Colonic mucosa (tissue), 4 donors: ENCODE results near the gene TRMT112. TPM values are rescaled to one million over a fixed set of nuclear protein-coding genes. Genes with fewer than 3 reads are reported as not detected.

ENCODE experiments used
- DNase-seq: peaks from one replicate; pipeline ENCODE4 v3.0.0-alpha.2; 2020
- H3K27ac ChIP-seq: fragments of 200-600 bp; one replicate; pipeline ENCODE4 v1.8.0; 2021
- H3K27me3 ChIP-seq: fragments of 200-600 bp; one replicate; pipeline ENCODE4 v1.8.0; 2021
- H3K36me3 ChIP-seq: fragments of 200-600 bp; one replicate; pipeline ENCODE4 v1.8.0; 2021
- H3K4me1 ChIP-seq: fragments of 200-600 bp; one replicate; pipeline ENCODE4 v1.8.0; 2021; ENCODE audit warnings: mild to moderate bottlenecking
- H3K4me3 ChIP-seq: fragments of 200-600 bp; one replicate; pipeline ENCODE4 v1.8.0; 2021
- H3K9ac ChIP-seq, 2 donors: one replicate each; pipeline ENCODE4 v1.7.0; 2013; ENCODE audit warnings: control low read depth in 2 of 2, low read depth in 2 of 2, low read length in 2 of 2
- H3K9me3 ChIP-seq: fragments of 200-600 bp; one replicate; pipeline ENCODE4 v1.8.0; 2021
- CTCF ChIP-seq: fragments of 200-600 bp; IDR thresholded peaks from one replicate; pipeline ENCODE4 v1.8.0; 2022; ENCODE audit warnings: antibody characterized with exemption, mild to moderate bottlenecking
- intact Hi-C: fragments of 100-400 bp; cut with DNase I; formaldehyde crosslinking; loops from one replicate; pipeline ENCODE4 v1.14.1; 2022
- total RNA-seq, 2 donors: library from RNA; stranded (reverse); fragmentation: NEBNext Ultra II Directional in 1 of 2; extraction: Animal tissue kit (Norgen Biotek cat#: 25700) in 1 of 2; gene quantifications; one replicate each; pipeline ENCODE4 v1.2.1, GENCODE V29; 2021
- donor health status: healthy.
- donor health status: DM: no; HTN: no; CAD: no.
- donor health status: DM: no; HTN: no; CAD: no.

The TRMT112 gene
- total RNA-seq, 2 donors from 2014 or later: 75.9 to 184 TPM

- Histone ChIP-seq H3K4me1 (no peaks in the 10 kb centered on the region), H3K4me3 (no peak overlapping the region), H3K27ac (no peak overlapping the region), H3K27me3 (no peaks in the 10 kb centered on the region), H3K9ac (no peak overlapping the region), H3K9me3 (no peaks in the 10 kb centered on the region), H3K36me3 (no peaks in the 10 kb centered on the region)
- intact Hi-C loops: no loop called here
- no peak for DNase-seq
- no peak for TF ChIP-seq CTCF
Observed at GRCh38 chr11:64349025-64349387, 31.6 kb upstream of the TRMT112 start.

GRCh38 chr11:64348383-64349024 is 31.1 kb upstream of the TRMT112 start:
- no peak for TF ChIP-seq CTCF
- no peak overlapping the region for H3K4me3 ChIP-seq
- H3K27me3 ChIP-seq: no peaks in the 10 kb centered on the region
- intact Hi-C loops: no loop called here
- DNase-seq: no peak
- peak overlapping the region in 1 of 2 donors; percentile 26 for H3K9ac ChIP-seq
- H3K36me3 ChIP-seq: no peaks in the 10 kb centered on the region
- no peaks in the 10 kb centered on the region for H3K9me3 ChIP-seq
- no peak overlapping the region for H3K27ac ChIP-seq
- no peaks in the 10 kb centered on the region for H3K4me1 ChIP-seq

GRCh38 chr11:64347193-64347867 is 30.0 kb upstream of the TRMT112 start:
- Histone ChIP-seq H3K36me3 (no peaks in the 10 kb centered on the region), H3K4me1 (no peaks in the 10 kb centered on the region), H3K4me3 (no peak overlapping the region), H3K27me3 (no peaks in the 10 kb centered on the region), H3K9ac (no peak overlapping the region), H3K9me3 (no peaks in the 10 kb centered on the region), H3K27ac (no peak overlapping the region)
- DNase-seq: no peak
- intact Hi-C loops: no loop called here
- no peak for TF ChIP-seq CTCF

GRCh38 chr11:64344787-64345186 is 27.4 kb upstream of the TRMT112 start:
- peaks cover 7% of the 10 kb centered on the region for H3K4me1 ChIP-seq
- no peaks in the 10 kb centered on the region for H3K36me3 ChIP-seq
- no peak overlapping the region for H3K9ac ChIP-seq
- intact Hi-C loops: no loop called here
- H3K4me3 ChIP-seq: no peak overlapping the region
- no peaks in the 10 kb centered on the region for H3K9me3 ChIP-seq
- no peak for TF ChIP-seq CTCF
- H3K27me3 ChIP-seq: no peaks in the 10 kb centered on the region
- no peak overlapping the region for H3K27ac ChIP-seq
- no peak for DNase-seq

GRCh38 chr11:64343767-64344559 is 26.6 kb upstream of the TRMT112 start:
- peak; percentile 55 for DNase-seq
- Histone ChIP-seq H3K9ac (no peak overlapping the region), H3K4me3 (no peak overlapping the region), H3K4me1 (peaks cover 7% of the 10 kb centered on the region), H3K36me3 (no peaks in the 10 kb centered on the region), H3K9me3 (no peaks in the 10 kb centered on the region), H3K27ac (no peak overlapping the region), H3K27me3 (no peaks in the 10 kb centered on the region)
- TF ChIP-seq CTCF: peak; percentile 30
- intact Hi-C loops: no loop called here
